ENCODE data around the gene LMO7.

- TF ChIP-seq POLR2AphosphoS5 (IDR thresholded peaks at IDR 0.05; ENCODE audit: low read depth, low read length) (no peak), TAF1 (IDR thresholded peaks at IDR 0.05; ENCODE audit: borderline replicate concordance, low read depth, low read length) (no peak)
Observed at GRCh38 chr13:75744127-75744526, 108.0 kb downstream of the LMO7 start.

Measured in GM12892 (cell line).